ENCODE data around the gene SLC1A2. TPM values are rescaled to one million over a fixed set of nuclear protein-coding genes. Genes with fewer than 3 reads are reported as not detected.
"Not testable (repeated sequence)": the region's sequence is repeated elsewhere in the genome, so short reads cannot be mapped to it uniquely, and the experiment has no call there.

SLC1A2 gene
- total RNA-seq, 2 donors from 2014 or later: 0.12 TPM; not detected in 1

GRCh38 chr11:35227576-35228327 lies 191.6 kb downstream of the SLC1A2 start:
- H3K36me3 Mint-ChIP-seq (ENCODE audit: low read depth): peaks cover 20% of the 10 kb centered on the region
- H3K27me3 Mint-ChIP-seq: no peaks in the 10 kb centered on the region
- peak overlapping the region; percentile 43 for H3K4me3 Mint-ChIP-seq
- no peak for ATAC-seq
- peaks cover 8% of the 10 kb centered on the region for H3K4me1 Mint-ChIP-seq
- H3K27ac Mint-ChIP-seq: peak overlapping the region; percentile 98
- DNase-seq: no peak
- peaks cover 6% of the 10 kb centered on the region for H3K9me3 ChIP-seq (ENCODE audit: control insufficient read depth, low read length, poor library complexity, severe bottlenecking)

- not testable (repeated sequence) for DNase-seq; H3K9me3 ChIP-seq (ENCODE audit: control insufficient read depth, low read length, poor library complexity, severe bottlenecking); H3K4me1 Mint-ChIP-seq; H3K27me3 Mint-ChIP-seq; H3K4me3 Mint-ChIP-seq; ATAC-seq
- H3K36me3 Mint-ChIP-seq (ENCODE audit: low read depth): peaks cover 20% of the 10 kb centered on the region
- H3K27ac Mint-ChIP-seq: peak overlapping the region; percentile 98
Observed at GRCh38 chr11:35226756-35227155, 192.6 kb downstream of the SLC1A2 start.

GRCh38 chr11:35225946-35226520 lies 193.3 kb downstream of the SLC1A2 start:
- ATAC-seq (no peak), DNase-seq (no peak)
- Mint-ChIP-seq H3K27me3 (no peaks in the 10 kb centered on the region), H3K4me3 (peak overlapping the region; percentile 63), H3K36me3 (ENCODE audit: low read depth) (peaks cover 21% of the 10 kb centered on the region), H3K4me1 (peaks cover 10% of the 10 kb centered on the region), H3K27ac (peak overlapping the region; percentile 98)
- peaks cover 3% of the 10 kb centered on the region for H3K9me3 ChIP-seq (ENCODE audit: control insufficient read depth, low read length, poor library complexity, severe bottlenecking)

GRCh38 chr11:35223991-35224390 lies 195.4 kb downstream of the SLC1A2 start:
- Mint-ChIP-seq H3K4me1 (peaks cover 11% of the 10 kb centered on the region), H3K27me3 (no peaks in the 10 kb centered on the region), H3K4me3 (no peak overlapping the region), H3K27ac (peak overlapping the region; percentile 98), H3K36me3 (ENCODE audit: low read depth) (peaks cover 19% of the 10 kb centered on the region)
- ATAC-seq (no peak), DNase-seq (no peak)
- H3K9me3 ChIP-seq (ENCODE audit: control insufficient read depth, low read length, poor library complexity, severe bottlenecking): no peaks in the 10 kb centered on the region

DNA sequence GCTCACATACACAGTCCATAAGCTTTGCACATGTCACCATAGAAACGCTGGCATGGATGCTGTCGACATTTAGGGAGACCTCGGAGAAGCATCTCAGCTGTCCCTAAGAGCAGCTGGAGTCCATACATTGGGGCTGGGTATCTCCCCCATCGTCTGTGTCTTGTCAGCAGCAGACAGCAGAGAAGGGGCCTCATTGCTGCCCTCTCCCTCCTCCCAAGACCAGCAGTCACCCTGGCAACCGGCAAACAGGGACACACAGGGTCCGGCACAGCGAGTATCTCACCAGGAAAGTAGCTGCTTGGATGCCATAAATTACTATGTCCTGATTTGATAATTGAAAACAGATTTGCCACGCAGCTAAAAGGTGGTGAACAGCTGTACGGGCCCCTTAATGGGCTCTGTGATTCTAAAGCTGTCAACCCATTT lies 196.0 kb downstream of the SLC1A2 start:
- Mint-ChIP-seq H3K36me3 (ENCODE audit: low read depth) (peaks cover 16% of the 10 kb centered on the region), H3K27me3 (no peaks in the 10 kb centered on the region), H3K4me1 (peaks cover 11% of the 10 kb centered on the region), H3K4me3 (peak overlapping the region; percentile 19), H3K27ac (peak overlapping the region; percentile 98)
- ATAC-seq: no peak
- DNase-seq: no peak
- H3K9me3 ChIP-seq (ENCODE audit: control insufficient read depth, low read length, poor library complexity, severe bottlenecking): no peaks in the 10 kb centered on the region

DNA sequence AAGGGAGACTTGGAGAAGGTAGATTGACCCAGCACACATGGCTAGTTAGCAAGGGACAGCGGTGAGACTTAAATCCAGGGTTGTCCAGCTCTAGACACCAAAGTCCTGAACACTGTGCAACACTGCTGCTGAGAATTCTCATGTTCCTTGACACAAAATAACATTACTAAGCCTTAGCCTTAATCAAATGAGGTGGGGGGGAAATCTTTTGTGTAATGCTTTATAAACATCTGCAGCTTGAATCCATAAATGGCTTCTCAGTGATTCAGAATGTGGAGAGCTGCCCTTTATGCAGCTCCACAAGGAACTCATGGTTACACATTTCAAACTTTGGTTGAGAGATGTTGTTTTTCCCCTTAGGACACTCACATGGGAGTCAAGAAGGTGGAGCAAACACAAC lies 200.4 kb downstream of the SLC1A2 start:
- Mint-ChIP-seq H3K27me3 (no peaks in the 10 kb centered on the region), H3K4me1 (peaks cover 38% of the 10 kb centered on the region), H3K36me3 (ENCODE audit: low read depth) (peaks cover 8% of the 10 kb centered on the region), H3K27ac (peak overlapping the region; percentile 98), H3K4me3 (peak overlapping the region; percentile 75)
- no peak for DNase-seq
- no peaks in the 10 kb centered on the region for H3K9me3 ChIP-seq (ENCODE audit: control insufficient read depth, low read length, poor library complexity, severe bottlenecking)
- no peak for ATAC-seq

DNA sequence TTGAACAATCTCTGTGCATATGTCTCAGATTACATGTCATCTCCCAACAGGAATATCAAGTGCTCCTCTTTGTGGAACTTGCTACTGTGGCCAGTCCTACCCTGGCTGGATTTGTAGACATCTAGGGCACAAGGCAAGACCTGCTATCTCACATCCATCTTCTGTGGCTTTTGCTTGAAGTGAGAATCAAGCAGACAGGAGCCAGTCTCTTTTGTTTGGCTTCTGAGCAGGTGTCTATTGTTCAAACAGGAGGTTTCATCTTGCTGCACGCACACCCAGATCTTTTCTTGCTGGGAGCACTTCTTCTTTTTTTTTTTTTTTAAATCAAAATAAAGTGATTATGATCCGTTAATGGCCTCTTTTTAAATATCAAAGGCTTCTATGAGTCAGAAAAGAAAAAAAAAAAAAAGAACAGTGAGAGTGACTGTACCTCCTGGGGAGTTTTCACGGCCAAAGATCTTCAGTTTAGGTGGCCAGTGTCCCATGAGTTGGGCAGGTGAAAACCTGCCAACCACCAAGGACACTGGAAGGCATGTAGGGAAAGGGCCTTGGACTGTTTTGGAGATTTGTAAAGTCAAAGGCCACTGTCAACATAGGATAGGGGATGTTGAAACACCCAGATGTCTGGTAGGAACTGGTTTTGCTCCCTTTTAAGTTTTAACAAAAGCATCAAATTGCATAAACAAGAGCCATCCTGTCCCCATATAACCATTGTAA lies 202.2 kb downstream of the SLC1A2 start:
- H3K36me3 Mint-ChIP-seq (ENCODE audit: low read depth): peaks cover 10% of the 10 kb centered on the region
- peaks cover 44% of the 10 kb centered on the region for H3K4me1 Mint-ChIP-seq
- no peaks in the 10 kb centered on the region for H3K9me3 ChIP-seq (ENCODE audit: control insufficient read depth, low read length, poor library complexity, severe bottlenecking)
- H3K4me3 Mint-ChIP-seq: peak overlapping the region; percentile 67
- H3K27ac Mint-ChIP-seq: peak overlapping the region; percentile 98
- H3K27me3 Mint-ChIP-seq: no peaks in the 10 kb centered on the region
- no peak for DNase-seq
- peak; percentile 63 for ATAC-seq

GRCh38 chr11:35215945-35216344 lies 203.4 kb downstream of the SLC1A2 start:
- Mint-ChIP-seq H3K4me3 (peak overlapping the region; percentile 67), H3K4me1 (peaks cover 50% of the 10 kb centered on the region), H3K27me3 (no peaks in the 10 kb centered on the region), H3K27ac (peak overlapping the region; percentile 98), H3K36me3 (ENCODE audit: low read depth) (peaks cover 9% of the 10 kb centered on the region)
- DNase-seq: no peak
- no peaks in the 10 kb centered on the region for H3K9me3 ChIP-seq (ENCODE audit: control insufficient read depth, low read length, poor library complexity, severe bottlenecking)
- no peak for ATAC-seq

- peaks cover 9% of the 10 kb centered on the region for H3K36me3 Mint-ChIP-seq (ENCODE audit: low read depth)
- H3K27ac Mint-ChIP-seq: peak overlapping the region; percentile 98
- no peaks in the 10 kb centered on the region for H3K9me3 ChIP-seq (ENCODE audit: control insufficient read depth, low read length, poor library complexity, severe bottlenecking)
- peaks cover 50% of the 10 kb centered on the region for H3K4me1 Mint-ChIP-seq
- no peaks in the 10 kb centered on the region for H3K27me3 Mint-ChIP-seq
- H3K4me3 Mint-ChIP-seq: peak overlapping the region; percentile 53
- no peak for DNase-seq
- peak; percentile 9 for ATAC-seq
Observed at GRCh38 chr11:35214792-35215193, 204.6 kb downstream of the SLC1A2 start.

DNA sequence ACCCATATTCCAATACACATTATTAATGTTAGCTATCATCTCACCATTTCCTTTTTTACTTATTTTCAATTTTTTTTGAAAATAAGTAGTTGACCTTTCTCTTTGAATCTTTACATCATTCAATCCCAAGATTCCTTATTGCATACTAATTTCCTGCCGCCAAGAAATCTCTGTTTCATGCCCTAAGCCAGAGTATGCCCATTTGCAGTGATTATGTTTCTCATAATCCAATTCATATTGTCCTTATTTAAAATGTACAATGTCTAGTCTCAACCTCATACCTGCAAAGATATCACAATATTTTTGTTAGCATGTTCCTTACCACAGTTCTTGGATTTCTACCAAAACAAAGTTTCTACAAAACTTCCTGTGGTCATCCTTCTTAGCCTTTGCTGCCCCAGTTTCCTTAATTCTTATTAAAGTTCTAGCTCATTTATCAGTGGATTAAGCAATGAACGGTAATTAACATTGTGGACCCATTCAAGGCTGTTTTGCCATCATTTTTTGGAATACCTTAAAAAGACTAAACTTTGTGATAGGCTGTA lies 205.1 kb downstream of the SLC1A2 start:
- H3K9me3 ChIP-seq (ENCODE audit: control insufficient read depth, low read length, poor library complexity, severe bottlenecking): no peaks in the 10 kb centered on the region
- H3K4me1 Mint-ChIP-seq: peaks cover 50% of the 10 kb centered on the region
- no peak for ATAC-seq
- no peaks in the 10 kb centered on the region for H3K27me3 Mint-ChIP-seq
- peak overlapping the region; percentile 53 for H3K4me3 Mint-ChIP-seq
- H3K27ac Mint-ChIP-seq: peak overlapping the region; percentile 98
- H3K36me3 Mint-ChIP-seq (ENCODE audit: low read depth): peaks cover 5% of the 10 kb centered on the region
- no peak for DNase-seq

GRCh38 chr11:35211952-35212351 lies 207.4 kb downstream of the SLC1A2 start:
- H3K36me3 Mint-ChIP-seq (ENCODE audit: low read depth): peaks cover 12% of the 10 kb centered on the region
- ATAC-seq (no peak), DNase-seq (no peak)
- peaks cover 43% of the 10 kb centered on the region for H3K4me1 Mint-ChIP-seq
- H3K4me3 Mint-ChIP-seq: peak overlapping the region; percentile 8
- H3K9me3 ChIP-seq (ENCODE audit: control insufficient read depth, low read length, poor library complexity, severe bottlenecking): no peaks in the 10 kb centered on the region
- no peaks in the 10 kb centered on the region for H3K27me3 Mint-ChIP-seq
- peak overlapping the region; percentile 98 for H3K27ac Mint-ChIP-seq

DNA sequence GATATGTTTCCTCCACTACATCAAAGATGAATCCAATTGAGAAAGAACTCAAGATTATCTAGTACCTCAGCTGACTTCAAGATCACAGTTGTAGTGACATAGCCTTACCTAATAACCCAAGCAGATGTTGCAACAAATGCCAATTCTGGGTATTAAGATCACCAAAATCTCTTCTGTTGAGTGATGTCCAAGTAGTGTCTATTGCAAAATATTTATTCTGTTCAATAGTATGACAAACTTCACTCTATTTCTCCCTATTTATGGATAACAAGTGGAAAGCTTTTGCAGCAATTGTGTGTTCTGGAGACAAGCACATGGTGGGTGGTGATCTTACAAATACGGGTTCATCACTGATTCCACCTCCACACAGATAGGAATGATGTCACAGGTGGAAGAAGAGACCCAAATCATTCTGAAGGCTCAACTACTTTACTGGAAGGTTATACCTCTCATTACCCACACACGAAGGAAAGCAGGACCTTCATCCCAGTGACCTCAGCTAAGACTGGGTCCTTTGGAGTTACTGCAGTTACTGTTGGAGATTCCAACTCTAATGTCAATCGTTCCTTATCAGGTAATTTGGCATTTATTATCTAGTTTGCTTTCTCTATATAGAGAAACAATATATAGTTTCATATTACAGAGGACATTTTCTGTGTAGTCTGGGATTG lies 208.3 kb downstream of the SLC1A2 start:
- Mint-ChIP-seq H3K4me3 (peak overlapping the region; percentile 52), H3K36me3 (ENCODE audit: low read depth) (peaks cover 14% of the 10 kb centered on the region), H3K27me3 (no peaks in the 10 kb centered on the region), H3K4me1 (peaks cover 37% of the 10 kb centered on the region), H3K27ac (peak overlapping the region; percentile 98)
- H3K9me3 ChIP-seq (ENCODE audit: control insufficient read depth, low read length, poor library complexity, severe bottlenecking): no peaks in the 10 kb centered on the region
- ATAC-seq: no peak
- DNase-seq: no peak

DNA sequence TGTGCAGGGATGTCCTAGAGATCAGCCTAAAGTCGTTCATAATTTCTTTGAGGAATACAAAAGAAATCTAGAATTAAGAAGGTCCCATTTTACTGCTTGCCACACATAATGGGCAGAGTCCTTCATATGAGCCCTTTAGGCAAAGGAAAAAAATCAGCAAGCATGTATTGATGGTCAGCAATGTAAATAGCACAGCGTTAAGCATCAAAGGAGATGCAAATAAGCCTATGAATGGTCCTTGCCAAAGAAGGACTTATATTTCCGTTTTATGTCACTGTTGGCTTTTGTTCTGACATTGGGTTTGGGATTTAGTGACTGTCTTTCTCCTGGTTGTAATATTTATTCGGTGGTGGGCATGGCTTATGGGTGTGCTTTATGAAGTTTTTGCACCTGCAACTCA lies 210.6 kb downstream of the SLC1A2 start:
- H3K9me3 ChIP-seq (ENCODE audit: control insufficient read depth, low read length, poor library complexity, severe bottlenecking): no peaks in the 10 kb centered on the region
- H3K4me3 Mint-ChIP-seq: peak overlapping the region; percentile 15
- H3K27me3 Mint-ChIP-seq: no peaks in the 10 kb centered on the region
- H3K27ac Mint-ChIP-seq: peak overlapping the region; percentile 98
- peaks cover 21% of the 10 kb centered on the region for H3K36me3 Mint-ChIP-seq (ENCODE audit: low read depth)
- ATAC-seq (no peak), DNase-seq (no peak)
- peaks cover 32% of the 10 kb centered on the region for H3K4me1 Mint-ChIP-seq

Data from T-helper 17 cell (primary cell).